Measurements from ENCODE around the gene PSEN1.

PSEN1 gene

GRCh38 chr14:73136387-73137225 is at the start of gene PSEN1:
PSEN1 (plus strand) TSS chr14:73136507; CDS start chr14:73148020, 11,513 bp downstream.
- in situ Hi-C loops (cut with MboI; ENCODE audit: low pct_unique_long_range_greater_than_20kb, low sequenced_read_pairs), result no loop called here

DNA sequence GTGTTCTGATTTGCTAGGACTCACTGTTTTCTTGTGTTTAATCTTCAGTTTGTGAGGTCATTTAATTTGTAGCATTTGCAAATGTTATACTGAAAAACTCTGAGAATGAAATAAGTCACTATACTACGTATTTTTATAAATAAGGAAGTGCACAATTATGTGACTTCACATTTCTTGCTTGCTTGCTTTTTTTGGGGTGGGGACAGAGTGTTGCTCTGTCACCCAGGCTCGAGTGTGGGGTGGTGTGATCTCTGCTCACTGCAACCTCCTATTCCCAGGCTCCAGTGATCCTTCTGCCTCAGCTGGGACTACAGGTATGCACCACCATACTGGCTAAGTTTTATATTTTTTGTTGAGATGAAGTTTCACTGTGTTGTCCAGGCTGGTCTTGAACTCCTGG is 45.3 kb upstream of the PSEN1 start:
- in situ Hi-C loops (cut with MboI; ENCODE audit: low pct_unique_long_range_greater_than_20kb, low sequenced_read_pairs), result no loop called here
- no peak for DNase-seq

More at GRCh38 chr14:73136387-73137225, at the start of gene PSEN1:
- peak; percentile 94 for DNase-seq

DNA sequence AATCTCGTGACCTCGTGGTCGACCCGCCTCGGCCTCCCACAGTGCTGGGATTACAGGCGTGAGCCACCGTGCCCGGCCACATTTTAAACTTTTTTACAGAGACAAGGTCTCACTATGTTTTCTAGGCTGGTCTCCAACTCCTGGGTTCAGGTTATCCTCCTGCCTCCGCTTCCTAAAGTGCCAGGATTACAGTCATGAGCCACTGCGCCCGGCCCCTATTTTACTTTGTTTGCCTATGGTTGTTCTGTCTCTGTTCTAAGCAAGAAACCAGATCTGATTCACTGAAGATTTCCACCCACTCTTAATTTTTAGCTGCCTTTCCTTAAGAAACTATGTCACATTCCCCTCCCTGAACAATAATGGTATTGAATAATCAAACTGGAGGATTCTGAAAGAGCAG is 38.9 kb upstream of the PSEN1 start:
- no peak for DNase-seq
- in situ Hi-C loops (cut with MboI; ENCODE audit: low pct_unique_long_range_greater_than_20kb, low sequenced_read_pairs), result no loop called here

DNA sequence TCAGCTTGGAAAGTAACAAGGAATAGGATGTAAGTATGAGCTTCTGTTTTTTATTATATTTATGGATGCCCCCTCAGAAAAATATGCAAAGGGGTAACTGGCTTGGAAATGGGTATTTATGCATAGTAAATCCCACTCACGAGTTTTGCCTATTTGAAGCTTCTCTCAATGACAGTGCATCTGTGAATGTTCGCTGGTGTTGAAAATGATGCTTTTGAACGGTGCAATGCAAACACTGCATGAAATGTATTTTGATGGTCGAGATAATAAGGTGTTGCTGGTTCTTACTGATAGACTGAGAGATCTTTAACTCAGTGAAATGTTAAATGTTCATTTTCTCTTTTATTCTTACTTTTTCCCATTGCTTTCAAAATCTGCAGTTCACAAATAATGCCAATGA is 36.0 kb upstream of the PSEN1 start:
- no peak for DNase-seq
- in situ Hi-C loops (cut with MboI; ENCODE audit: low pct_unique_long_range_greater_than_20kb, low sequenced_read_pairs), result no loop called here

DNA sequence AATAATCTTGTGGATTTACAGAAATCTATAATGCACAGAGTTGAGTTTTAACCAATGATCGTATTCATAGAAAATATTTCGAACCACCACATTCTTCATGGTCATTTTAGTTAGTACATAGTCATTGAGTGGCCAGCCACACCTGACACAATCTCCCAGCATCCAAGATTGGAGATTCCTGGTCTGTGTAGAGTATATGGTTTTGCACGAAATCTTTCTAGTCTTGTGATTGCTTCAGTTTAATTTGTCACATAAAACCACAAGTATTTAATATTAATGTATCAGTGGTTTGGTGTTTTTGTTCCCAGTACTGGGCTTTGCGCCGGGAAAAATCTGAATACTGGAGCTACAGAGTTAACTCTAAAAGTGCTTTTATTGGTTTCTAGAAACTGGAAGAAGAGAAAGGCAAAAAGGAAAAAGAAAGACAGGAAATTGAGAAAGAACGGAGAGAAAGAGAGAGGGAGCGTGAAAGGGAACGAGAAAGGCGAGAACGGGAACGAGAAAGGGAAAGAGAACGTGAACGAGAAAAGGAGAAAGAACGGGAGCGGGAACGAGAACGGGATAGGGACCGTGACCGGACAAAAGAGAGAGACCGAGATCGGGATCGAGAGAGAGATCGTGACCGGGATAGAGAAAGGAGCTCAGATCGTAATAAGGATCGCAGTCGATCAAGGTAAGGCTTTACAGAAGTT is 33.4 kb upstream of the PSEN1 start:
- in situ Hi-C loops (cut with MboI; ENCODE audit: low pct_unique_long_range_greater_than_20kb, low sequenced_read_pairs), result no loop called here

DNA sequence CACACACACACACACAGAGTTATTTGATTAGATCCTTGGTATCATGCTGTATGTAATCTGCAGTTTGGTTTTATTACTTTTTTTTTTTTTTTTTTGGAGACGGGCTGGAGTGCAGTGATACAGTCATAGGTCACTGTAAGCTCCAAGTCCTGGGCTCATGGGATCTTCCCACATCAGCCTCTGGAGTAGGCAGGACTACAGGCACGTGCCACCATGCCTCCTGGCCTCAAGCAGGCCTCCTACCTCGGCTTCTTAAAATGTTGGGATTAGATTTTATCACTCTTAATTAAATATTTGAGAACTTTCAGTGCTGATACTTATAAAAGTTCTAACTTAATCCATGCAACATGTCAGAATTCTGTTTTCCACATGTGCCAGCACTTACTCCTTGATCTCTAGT is 31.3 kb upstream of the PSEN1 start:
- DNase-seq, result no peak
- in situ Hi-C loops (cut with MboI; ENCODE audit: low pct_unique_long_range_greater_than_20kb, low sequenced_read_pairs), result no loop called here

More for the DNA sequence above, 33.4 kb upstream of the PSEN1 start:
- DNase-seq, result no peak

DNA sequence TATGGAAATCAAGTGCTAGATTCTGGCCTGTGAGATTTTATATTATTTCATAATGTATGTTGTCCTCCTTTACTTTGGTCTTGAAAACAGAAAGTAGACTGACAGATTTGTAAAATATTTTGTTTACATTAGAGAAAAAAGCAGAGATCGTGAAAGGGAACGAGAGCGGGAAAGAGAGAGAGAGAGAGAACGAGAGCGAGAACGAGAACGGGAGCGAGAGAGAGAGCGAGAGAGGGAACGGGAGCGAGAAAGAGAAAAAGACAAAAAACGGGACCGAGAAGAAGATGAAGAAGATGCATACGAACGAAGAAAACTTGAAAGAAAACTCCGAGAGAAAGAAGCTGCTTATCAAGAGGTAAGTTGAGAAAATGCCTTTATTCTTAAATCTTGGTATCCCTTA is 30.6 kb upstream of the PSEN1 start:
- in situ Hi-C loops (cut with MboI; ENCODE audit: low pct_unique_long_range_greater_than_20kb, low sequenced_read_pairs), result no loop called here
- no peak for DNase-seq

DNA sequence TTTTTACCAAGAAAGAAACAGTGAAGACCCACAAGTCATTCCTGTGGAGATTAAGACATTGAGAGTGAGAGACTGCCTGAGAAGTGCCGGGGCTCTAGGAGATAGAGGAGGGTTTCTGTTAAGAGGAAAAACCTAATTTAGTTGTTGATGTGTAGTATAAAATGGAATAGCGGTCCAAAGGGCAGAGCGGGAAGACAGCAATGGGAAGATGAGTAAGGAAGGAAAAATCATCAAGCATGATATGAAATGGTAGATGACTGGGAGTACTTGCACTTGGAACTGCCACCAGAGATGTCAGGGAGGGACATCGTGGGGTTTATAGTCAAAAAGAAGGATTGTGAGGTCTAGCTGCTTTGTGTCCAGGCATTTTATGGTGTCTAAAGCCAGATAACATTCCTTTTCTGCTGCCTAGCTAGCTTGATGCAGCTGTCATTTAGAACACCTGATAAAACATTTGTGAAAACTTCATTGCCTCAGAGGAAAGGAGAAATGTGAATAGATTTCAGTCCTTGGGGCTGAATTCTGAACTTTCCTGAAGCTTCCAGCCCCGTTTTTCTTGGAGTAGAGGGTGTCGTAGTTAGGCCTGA is 20.1 kb upstream of the PSEN1 start:
- in situ Hi-C loops (cut with MboI; ENCODE audit: low pct_unique_long_range_greater_than_20kb, low sequenced_read_pairs), result no loop called here
- DNase-seq, result no peak

- DNase-seq, result no peak
- in situ Hi-C loops (cut with MboI; ENCODE audit: low pct_unique_long_range_greater_than_20kb, low sequenced_read_pairs), result no loop called here
These were observed 12.0 kb upstream of the PSEN1 start for GRCh38 chr14:73124180-73124894.

- DNase-seq, result no peak
- in situ Hi-C loops (cut with MboI; ENCODE audit: low pct_unique_long_range_greater_than_20kb, low sequenced_read_pairs), result no loop called here
These were observed 11.1 kb upstream of the PSEN1 start for GRCh38 chr14:73125169-73125588.

GRCh38 chr14:73125746-73126145 is 10.6 kb upstream of the PSEN1 start:
- in situ Hi-C loops (cut with MboI; ENCODE audit: low pct_unique_long_range_greater_than_20kb, low sequenced_read_pairs), result no loop called here
- DNase-seq, result no peak

DNA sequence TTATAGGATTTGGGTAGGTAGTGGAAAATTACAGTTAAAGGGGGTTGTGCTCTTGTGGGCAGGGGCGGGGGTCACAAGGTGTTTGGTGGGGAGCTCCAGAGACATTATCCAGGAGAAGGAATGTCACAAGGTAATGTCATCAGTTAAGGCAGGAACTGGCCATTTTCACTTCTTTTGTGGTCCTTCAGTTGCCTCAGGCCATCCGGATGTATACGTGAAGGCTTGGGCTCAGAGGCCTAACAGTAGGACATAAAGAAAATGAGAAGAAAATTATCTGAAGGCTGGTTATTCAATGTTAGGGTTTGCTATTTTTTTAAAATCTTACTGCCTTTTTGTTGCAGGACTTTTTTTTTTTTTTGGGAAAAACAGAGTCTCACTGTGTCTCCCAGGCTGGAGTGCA is 2.5 kb upstream of the PSEN1 start:
- in situ Hi-C loops (cut with MboI; ENCODE audit: low pct_unique_long_range_greater_than_20kb, low sequenced_read_pairs), result no loop called here
- no peak for DNase-seq

GRCh38 chr14:73136085-73136386 is 271 bp upstream of the PSEN1 start:
- in situ Hi-C loops (cut with MboI; ENCODE audit: low pct_unique_long_range_greater_than_20kb, low sequenced_read_pairs), result no loop called here
- DNase-seq, result no peak

GRCh38 chr14:73140811-73141323 is 4.6 kb downstream of the PSEN1 start:
- in situ Hi-C loops (cut with MboI; ENCODE audit: low pct_unique_long_range_greater_than_20kb, low sequenced_read_pairs), result no loop called here
- no peak for DNase-seq

DNA sequence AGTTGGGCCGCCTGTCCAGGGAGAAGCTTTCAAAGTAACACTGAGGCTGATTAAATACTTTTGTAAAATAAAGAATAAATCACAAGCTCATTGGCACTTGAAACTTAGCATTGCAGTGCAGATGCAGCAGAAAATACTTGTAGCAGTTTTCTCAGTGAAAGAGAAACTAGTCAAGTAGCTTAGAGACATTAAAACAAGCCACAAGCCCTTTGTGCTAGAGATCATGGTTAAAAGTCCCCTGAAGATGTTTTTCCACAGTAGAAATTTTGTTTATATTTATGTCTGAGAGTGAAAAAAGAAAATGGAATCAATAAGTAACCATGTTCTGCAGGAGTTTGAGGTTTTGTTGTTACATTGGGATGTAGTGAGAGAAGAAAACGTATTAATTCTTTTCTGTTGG is 5.9 kb downstream of the PSEN1 start:
- in situ Hi-C loops (cut with MboI; ENCODE audit: low pct_unique_long_range_greater_than_20kb, low sequenced_read_pairs), result no loop called here
- no peak for DNase-seq

- in situ Hi-C loops (cut with MboI; ENCODE audit: low pct_unique_long_range_greater_than_20kb, low sequenced_read_pairs), result no loop called here
These were observed 6.7 kb downstream of the PSEN1 start for GRCh38 chr14:73143003-73143402.

DNA sequence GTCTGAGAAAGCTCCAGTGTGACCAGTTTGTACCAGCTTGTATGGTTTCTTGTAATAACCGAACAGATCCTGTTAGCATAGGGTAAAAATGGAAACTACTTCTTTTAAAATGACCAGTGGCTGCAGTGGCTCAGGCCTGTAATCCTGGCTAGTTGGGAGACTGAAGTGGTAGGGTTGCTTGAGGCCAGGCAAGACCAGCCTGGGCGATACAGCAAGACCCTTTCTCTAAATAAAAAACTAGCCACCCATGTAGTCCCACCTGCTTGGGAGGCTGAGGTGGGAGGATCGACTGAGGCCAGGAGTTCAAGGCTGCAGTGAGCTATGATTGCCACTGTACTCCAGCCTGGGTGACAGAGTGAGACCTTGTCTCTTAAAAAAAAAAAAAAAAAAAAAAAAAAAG is 7.3 kb downstream of the PSEN1 start:
- in situ Hi-C loops (cut with MboI; ENCODE audit: low pct_unique_long_range_greater_than_20kb, low sequenced_read_pairs), result no loop called here
- DNase-seq, result no peak

More at GRCh38 chr14:73143003-73143402, 6.7 kb downstream of the PSEN1 start:
- DNase-seq, result no peak

DNA sequence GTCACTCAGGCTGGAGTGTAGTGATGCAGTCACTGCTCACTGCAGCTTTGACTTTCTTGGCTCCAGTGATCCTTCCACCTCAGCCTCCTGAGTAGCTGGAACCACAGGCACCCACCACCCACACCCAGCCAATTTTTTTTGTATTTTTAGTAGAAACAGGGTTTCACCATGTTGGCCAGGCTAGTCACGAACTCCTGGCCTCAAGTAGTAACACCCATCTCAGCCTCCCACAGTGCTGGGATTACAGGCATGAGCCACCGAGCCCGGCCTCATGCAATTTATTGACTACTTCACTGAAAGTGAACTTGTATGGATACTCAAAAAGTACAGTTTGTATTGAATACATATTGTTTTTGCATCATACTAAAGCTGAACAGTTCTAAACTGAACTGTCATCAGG is 9.1 kb downstream of the PSEN1 start:
- DNase-seq, result no peak
- in situ Hi-C loops (cut with MboI; ENCODE audit: low pct_unique_long_range_greater_than_20kb, low sequenced_read_pairs), result no loop called here

- in situ Hi-C loops (cut with MboI; ENCODE audit: low pct_unique_long_range_greater_than_20kb, low sequenced_read_pairs), result no loop called here
- no peak for DNase-seq
These were observed 9.8 kb downstream of the PSEN1 start for GRCh38 chr14:73146111-73146510.

- no peak for DNase-seq
- in situ Hi-C loops (cut with MboI; ENCODE audit: low pct_unique_long_range_greater_than_20kb, low sequenced_read_pairs), result no loop called here
These were observed 13.4 kb downstream of the PSEN1 start for GRCh38 chr14:73149753-73150152.
